Activated naive CD4-positive, alpha-beta T cell treated with anti-CD3 and anti-CD28 coated beads, Interleukin-2, amount 10 ng/mL, durations not matched to agents 7 days and 5 days (primary cell): ENCODE data around the gene KRTAP29-1.
A peak's percentile ranks its signal among the peaks of the same experiment; 100 is the strongest.

Experiments
- CTCF ChIA-PET: fragments of 350-600 bp; sonication (Branson Sonifier 250); formaldehyde crosslinking; loops from one replicate; lab custom pipeline; 2021; ENCODE audit warnings: antibody characterized with exemption; lab: Charles Lee
- DNase-seq: peaks from one replicate; pipeline ENCODE4 v3.0.0-alpha.2; 2020
- H3K27ac Mint-ChIP-seq: one replicate; pipeline ENCODE4 v1.8.0; 2021; ENCODE audit warnings: mild to moderate bottlenecking, moderate library complexity, mixed read lengths
- H3K27me3 Mint-ChIP-seq: one replicate; pipeline ENCODE4 v1.8.0; 2021; ENCODE audit warnings: mild to moderate bottlenecking, mixed read lengths
- H3K36me3 Mint-ChIP-seq: one replicate; pipeline ENCODE4 v1.8.0; 2021; ENCODE audit warnings: mixed read lengths
- H3K4me1 Mint-ChIP-seq: one replicate; pipeline ENCODE4 v1.8.0; 2021; ENCODE audit warnings: mixed read lengths
- H3K4me3 Mint-ChIP-seq: one replicate; pipeline ENCODE4 v1.8.0; 2021; ENCODE audit warnings: mild to moderate bottlenecking, moderate library complexity, mixed read lengths
- H3K9me3 Mint-ChIP-seq: one replicate; pipeline ENCODE4 v1.8.0; 2021; ENCODE audit warnings: mixed read lengths

KRTAP29-1 gene

GRCh38 chr17:41322903-41323895 lies 20.5 kb upstream of the KRTAP29-1 start:
- H3K4me3 Mint-ChIP-seq = no peak overlapping the region
- CTCF ChIA-PET = interaction anchor here (0.6 to 2.4 kb wide), 15 partner anchors 8 to 467 kb away, joined by 3 to 13 read pairs (median 4); partner anchors contain the start of gene KRTAP16-1
- H3K36me3 Mint-ChIP-seq = no peaks in the 10 kb centered on the region
- H3K4me1 Mint-ChIP-seq = peaks cover 34% of the 10 kb centered on the region
- no peak for DNase-seq
- no peaks in the 10 kb centered on the region for H3K27me3 Mint-ChIP-seq
- peaks cover 9% of the 10 kb centered on the region for H3K9me3 Mint-ChIP-seq
- peak overlapping the region; percentile 61 for H3K27ac Mint-ChIP-seq

- no peak for DNase-seq
- Mint-ChIP-seq H3K9me3 (peaks cover 9% of the 10 kb centered on the region), H3K4me1 (peaks cover 29% of the 10 kb centered on the region), H3K4me3 (no peak overlapping the region), H3K36me3 (no peaks in the 10 kb centered on the region), H3K27ac (peak overlapping the region; percentile 50), H3K27me3 (no peaks in the 10 kb centered on the region)
- CTCF ChIA-PET = interaction anchor here (0.6 to 2.4 kb wide), 15 partner anchors 8 to 466 kb away, joined by 3 to 13 read pairs (median 4); partner anchors contain the start of gene KRTAP16-1
These were observed 19.6 kb upstream of the KRTAP29-1 start for GRCh38 chr17:41322094-41322902.

DNA sequence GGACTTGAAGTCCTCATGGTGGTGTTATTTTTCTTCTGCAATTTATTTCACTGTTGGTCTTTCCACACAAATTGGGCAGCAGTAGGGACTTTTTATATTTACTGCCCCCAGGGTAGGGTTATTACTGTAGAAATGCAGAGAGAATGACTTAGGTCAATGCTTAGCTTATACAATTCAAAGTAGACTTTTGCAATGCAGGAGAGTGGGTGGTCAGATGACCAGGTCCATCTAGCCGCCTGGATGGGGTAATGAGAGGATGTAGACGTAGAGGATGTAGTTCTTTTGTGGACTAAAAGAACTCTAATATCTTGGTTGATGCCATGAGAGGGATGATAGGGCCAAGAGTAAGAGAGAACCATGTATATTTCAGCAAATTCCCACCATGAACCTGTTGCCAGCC lies 15.6 kb upstream of the KRTAP29-1 start:
- H3K27ac Mint-ChIP-seq = no peak overlapping the region
- no peaks in the 10 kb centered on the region for H3K36me3 Mint-ChIP-seq
- no peak for DNase-seq
- H3K4me1 Mint-ChIP-seq = peaks cover 7% of the 10 kb centered on the region
- H3K9me3 Mint-ChIP-seq = peaks cover 9% of the 10 kb centered on the region
- CTCF ChIA-PET = no interaction called here
- peaks cover 23% of the 10 kb centered on the region for H3K27me3 Mint-ChIP-seq
- no peak overlapping the region for H3K4me3 Mint-ChIP-seq

DNA sequence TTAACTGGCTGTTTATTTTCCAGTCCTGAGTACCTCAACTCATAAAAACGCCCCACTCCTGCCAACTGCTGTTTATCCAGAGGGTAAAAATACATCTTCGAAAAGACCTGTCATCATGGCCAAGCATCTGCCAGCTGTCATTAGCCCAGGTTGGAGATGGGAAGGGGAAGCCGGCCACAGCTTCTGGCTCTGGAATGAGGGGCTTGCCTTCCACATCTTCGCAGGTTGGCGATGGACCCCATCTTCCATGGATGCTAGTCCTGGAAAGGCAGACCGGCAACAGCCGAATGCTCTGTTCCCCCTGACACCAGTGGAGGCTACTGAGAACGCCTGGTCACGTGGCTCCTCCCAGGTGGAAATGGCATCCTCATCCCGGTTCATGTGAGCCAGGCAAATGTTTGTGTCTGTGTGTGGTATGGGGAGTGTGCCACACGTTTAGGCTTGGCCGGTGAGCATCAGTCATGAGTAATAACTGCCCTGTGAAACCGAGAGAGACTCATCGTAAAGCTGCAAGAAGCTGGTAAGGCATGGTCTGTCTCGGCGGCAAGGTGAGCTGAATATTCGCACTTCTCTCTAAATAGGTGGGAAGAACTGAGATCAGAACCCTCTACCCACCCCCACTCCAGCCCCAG lies 13.3 kb upstream of the KRTAP29-1 start:
- peaks cover 13% of the 10 kb centered on the region for H3K9me3 Mint-ChIP-seq
- H3K27ac Mint-ChIP-seq = no peak overlapping the region
- DNase-seq = no peak
- no peak overlapping the region for H3K4me3 Mint-ChIP-seq
- no peaks in the 10 kb centered on the region for H3K36me3 Mint-ChIP-seq
- peaks cover 27% of the 10 kb centered on the region for H3K27me3 Mint-ChIP-seq
- peaks cover 9% of the 10 kb centered on the region for H3K4me1 Mint-ChIP-seq
- CTCF ChIA-PET = no interaction called here

GRCh38 chr17:41315204-41315794 lies 12.6 kb upstream of the KRTAP29-1 start, which contains the start of gene KRTAP17-1:
Gene KRTAP17-1, minus strand, starts transcription at chr17:41315710. Its CDS starts 60 bp downstream, at chr17:41315650.
- Mint-ChIP-seq H3K27ac (no peak within 1 kb of the TSS), H3K36me3 (no peaks in the 10 kb centered on the region), H3K9me3 (peaks cover 13% of the 10 kb centered on the region), H3K4me1 (peaks cover 16% of the 10 kb centered on the region), H3K4me3 (no peak within 1 kb of the TSS), H3K27me3 (peaks cover 27% of the 10 kb centered on the region)
- DNase-seq = no peak
- CTCF ChIA-PET = no interaction called here

GRCh38 chr17:41311111-41311510 lies 8.5 kb upstream of the KRTAP29-1 start:
- CTCF ChIA-PET = no interaction called here
- Mint-ChIP-seq H3K9me3 (peaks cover 4% of the 10 kb centered on the region), H3K27ac (peak overlapping the region; percentile 54), H3K4me1 (peaks cover 50% of the 10 kb centered on the region), H3K27me3 (peaks cover 28% of the 10 kb centered on the region), H3K36me3 (no peaks in the 10 kb centered on the region), H3K4me3 (no peak overlapping the region)
- DNase-seq = no peak

- Mint-ChIP-seq H3K4me3 (peak within 1 kb of the TSS; percentile 55), H3K27ac (peak within 1 kb of the TSS; percentile 93), H3K9me3 (peaks cover 4% of the 10 kb centered on the region), H3K36me3 (no peaks in the 10 kb centered on the region), H3K27me3 (peaks cover 9% of the 10 kb centered on the region), H3K4me1 (peaks cover 50% of the 10 kb centered on the region)
- DNase-seq = peak; percentile 60
- CTCF ChIA-PET = interaction anchor here (0.8 to 1.4 kb wide), 4 partner anchors 13 to 239 kb away, joined by 3 to 8 read pairs (median 4); no protein-coding TSS in a partner anchor
These were observed 6.3 kb upstream of the KRTAP29-1 start, which contains the start of gene KRTAP16-1 for GRCh38 chr17:41308918-41309359. Gene KRTAP16-1, minus strand, starts transcription at chr17:41309309. Its CDS starts 56 bp downstream, at chr17:41309253.

DNA sequence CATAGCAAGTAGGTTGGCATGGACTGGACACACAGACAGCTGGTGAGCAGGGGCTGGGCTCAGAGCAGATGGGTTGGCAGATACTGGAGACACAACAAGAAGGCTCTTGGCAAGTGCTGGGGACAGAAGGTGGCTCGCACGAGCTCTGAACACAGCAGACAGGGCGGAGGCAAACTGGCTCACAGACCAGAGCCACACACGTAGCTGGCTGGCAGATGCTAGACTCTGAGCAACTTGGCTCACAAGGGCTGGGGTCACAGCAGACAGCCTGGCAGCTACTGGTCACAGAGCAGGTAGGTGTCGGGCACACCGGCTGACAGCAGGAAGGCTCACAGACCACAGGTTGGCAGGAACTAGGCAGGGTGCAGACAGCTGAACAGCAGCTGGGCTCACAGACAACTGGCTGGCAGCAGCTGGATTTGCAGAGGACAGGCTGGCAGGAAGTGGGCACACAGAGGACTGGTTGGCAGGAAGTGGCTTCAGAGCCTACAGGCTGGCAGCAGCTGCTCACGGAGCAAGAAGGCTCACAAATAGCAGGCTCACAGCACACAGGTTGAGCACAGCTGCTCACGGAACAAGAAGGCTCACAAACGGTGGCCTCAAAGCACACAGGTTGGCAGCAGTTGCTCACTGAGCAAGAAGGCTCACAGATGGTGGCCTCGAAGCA lies 5.7 kb upstream of the KRTAP29-1 start:
- CTCF ChIA-PET = interaction anchor here (0.8 to 1.4 kb wide), 4 partner anchors 14 to 240 kb away, joined by 3 to 8 read pairs (median 4); no protein-coding TSS in a partner anchor
- peaks cover 8% of the 10 kb centered on the region for H3K27me3 Mint-ChIP-seq
- peak; percentile 81 for DNase-seq
- H3K4me1 Mint-ChIP-seq = peaks cover 50% of the 10 kb centered on the region
- no peaks in the 10 kb centered on the region for H3K36me3 Mint-ChIP-seq
- H3K4me3 Mint-ChIP-seq = peak overlapping the region; percentile 55
- peaks cover 4% of the 10 kb centered on the region for H3K9me3 Mint-ChIP-seq
- H3K27ac Mint-ChIP-seq = peak overlapping the region; percentile 93

DNA sequence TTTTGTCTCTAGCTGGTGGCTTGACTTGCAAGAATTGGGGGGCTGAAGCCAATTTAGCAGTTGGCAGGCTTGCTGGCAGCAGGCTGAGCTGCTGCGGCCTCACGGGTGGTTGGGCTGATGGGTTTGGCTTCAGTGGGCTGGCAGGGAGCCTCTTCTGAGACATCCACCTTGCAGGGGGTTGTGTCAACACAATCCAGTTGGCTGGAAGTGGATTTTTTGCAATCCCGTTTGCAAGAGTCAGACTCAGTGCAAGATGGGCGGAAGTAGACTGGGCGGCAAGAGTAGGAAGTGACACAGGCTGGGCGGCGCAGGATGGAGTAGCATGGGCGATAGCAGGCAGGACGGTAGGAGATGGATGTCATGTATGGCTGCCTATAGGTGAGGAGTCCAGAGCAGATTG lies 5.0 kb upstream of the KRTAP29-1 start:
- Mint-ChIP-seq H3K27me3 (peaks cover 8% of the 10 kb centered on the region), H3K36me3 (no peaks in the 10 kb centered on the region), H3K4me1 (peaks cover 50% of the 10 kb centered on the region), H3K4me3 (no peak overlapping the region), H3K9me3 (peaks cover 4% of the 10 kb centered on the region), H3K27ac (peak overlapping the region; percentile 93)
- CTCF ChIA-PET = no interaction called here
- DNase-seq = no peak

GRCh38 chr17:41304091-41304490 lies 1.4 kb upstream of the KRTAP29-1 start:
- peaks cover 4% of the 10 kb centered on the region for H3K27me3 Mint-ChIP-seq
- peaks cover 7% of the 10 kb centered on the region for H3K9me3 Mint-ChIP-seq
- no peak overlapping the region for H3K4me3 Mint-ChIP-seq
- CTCF ChIA-PET = no interaction called here
- H3K4me1 Mint-ChIP-seq = peaks cover 28% of the 10 kb centered on the region
- no peaks in the 10 kb centered on the region for H3K36me3 Mint-ChIP-seq
- H3K27ac Mint-ChIP-seq = no peak overlapping the region
- DNase-seq = no peak

- H3K36me3 Mint-ChIP-seq = no peaks in the 10 kb centered on the region
- no peak overlapping the region for H3K4me3 Mint-ChIP-seq
- no peak overlapping the region for H3K27ac Mint-ChIP-seq
- peaks cover 17% of the 10 kb centered on the region for H3K4me1 Mint-ChIP-seq
- peaks cover 9% of the 10 kb centered on the region for H3K27me3 Mint-ChIP-seq
- CTCF ChIA-PET = no interaction called here
- DNase-seq = no peak
- H3K9me3 Mint-ChIP-seq = peaks cover 7% of the 10 kb centered on the region
These were observed 330 bp upstream of the KRTAP29-1 start for GRCh38 chr17:41302981-41303380.

DNA sequence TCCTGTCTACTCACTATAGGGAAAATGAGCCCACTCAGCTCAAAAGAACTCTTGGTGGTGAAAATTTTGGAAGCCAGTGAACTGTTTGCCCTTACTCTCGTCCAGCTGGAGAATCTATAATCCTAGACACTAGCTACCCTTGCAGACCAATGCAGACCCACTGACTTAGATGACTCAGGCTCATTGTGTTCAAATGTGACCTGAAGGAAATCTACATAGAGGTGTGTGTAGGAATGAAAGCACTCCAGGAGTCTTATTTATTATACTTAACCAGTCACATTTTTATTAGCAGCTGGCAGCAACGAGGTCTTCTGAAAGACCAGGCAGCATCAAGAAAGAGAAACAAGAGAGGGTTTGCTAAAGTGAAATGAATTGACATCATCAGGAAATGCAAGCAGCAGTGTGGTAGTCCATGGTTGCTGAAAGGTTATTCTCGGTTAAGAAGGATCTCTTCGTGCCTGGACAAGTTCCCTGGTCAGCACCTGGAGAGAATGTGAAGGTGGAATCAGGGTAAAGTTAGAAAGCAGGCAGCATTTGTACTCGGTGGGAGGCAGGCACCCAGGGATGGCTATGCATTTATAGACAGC lies 1.4 kb downstream of the KRTAP29-1 start:
- no peaks in the 10 kb centered on the region for H3K36me3 Mint-ChIP-seq
- DNase-seq = no peak
- H3K4me3 Mint-ChIP-seq = no peak overlapping the region
- H3K9me3 Mint-ChIP-seq = peaks cover 7% of the 10 kb centered on the region
- peaks cover 5% of the 10 kb centered on the region for H3K27me3 Mint-ChIP-seq
- CTCF ChIA-PET = interaction anchor here (0.7 to 1.2 kb wide), 2 partner anchors 13 to 1630 kb away, joined by 3 read pairs; no protein-coding TSS in a partner anchor
- peaks cover 3% of the 10 kb centered on the region for H3K4me1 Mint-ChIP-seq
- H3K27ac Mint-ChIP-seq = no peak overlapping the region
